Lower leg skin (tissue), 4 donors: ENCODE data around the gene CSF2. TPM values are rescaled to one million over a fixed set of nuclear protein-coding genes. Genes with fewer than 3 reads are reported as not detected.

Experiments
- DNase-seq, 2 donors: peaks; one replicate each; pipeline ENCODE4 v3.0.0-alpha.2; 2019; ENCODE audit warnings: low spot score in 2 of 2
- H3K4me3 ChIP-seq: fragments of 200-600 bp; sonication (generic); 2 replicates; pipeline ENCODE4 v1.5.1; 2017; ENCODE audit warnings: mild to moderate bottlenecking, low read depth; ENCODE audit not compliant: poor library complexity, severe bottlenecking
- CTCF ChIP-seq, 3 donors: fragments of 450-650 bp; IDR thresholded peaks; one replicate each; pipeline ENCODE4 v1.5.1; 2016; ENCODE audit warnings: antibody characterized with exemption in 3 of 3, mild to moderate bottlenecking in 3 of 3, moderate library complexity in 2 of 3
- POLR2A ChIP-seq, 2 donors: fragments of 450-650 bp; IDR thresholded peaks; one replicate each; pipeline ENCODE4 v1.6.1; 2016 to 2017; ENCODE audit warnings: antibody characterized with exemption in 2 of 2, mild to moderate bottlenecking in 1 of 2, moderate library complexity in 1 of 2
- WGBS, 2 donors: methylation state at CpG; one replicate each; pipeline ENCODE4 v1.1.5; 2018; 5-methylcytosine and 5-hydroxymethylcytosine counted together
- intact Hi-C: fragments of 100-400 bp; cut with DNase I; formaldehyde crosslinking; loops from one replicate; pipeline ENCODE4 v1.15.0; 2023; ENCODE audit warnings: low total_unique reads
- total RNA-seq, 4 donors: library from RNA; depleted of rRNA; stranded (reverse); fragments of >200 nt; gene quantifications; one replicate each; pipeline ENCODE4 v1.1.0, GENCODE V29; 2016

The CSF2 gene
- total RNA-seq, 4 donors from 2014 or later: not detected

GRCh38 chr5:132058646-132059042 lies 14.9 kb upstream of the CSF2 start:
- peak in 1 of 2 donors; percentile 52 for DNase-seq
- intact Hi-C loops: no loop called here
- TF ChIP-seq CTCF (IDR thresholded peaks at IDR 0.05) (no peak), POLR2A (IDR thresholded peaks at IDR 0.05) (no peak)
- WGBS, 2 donors: 87% methylated on average over 6 to 7 of the region's 7 CpGs
- no peak overlapping the region for H3K4me3 ChIP-seq

DNA sequence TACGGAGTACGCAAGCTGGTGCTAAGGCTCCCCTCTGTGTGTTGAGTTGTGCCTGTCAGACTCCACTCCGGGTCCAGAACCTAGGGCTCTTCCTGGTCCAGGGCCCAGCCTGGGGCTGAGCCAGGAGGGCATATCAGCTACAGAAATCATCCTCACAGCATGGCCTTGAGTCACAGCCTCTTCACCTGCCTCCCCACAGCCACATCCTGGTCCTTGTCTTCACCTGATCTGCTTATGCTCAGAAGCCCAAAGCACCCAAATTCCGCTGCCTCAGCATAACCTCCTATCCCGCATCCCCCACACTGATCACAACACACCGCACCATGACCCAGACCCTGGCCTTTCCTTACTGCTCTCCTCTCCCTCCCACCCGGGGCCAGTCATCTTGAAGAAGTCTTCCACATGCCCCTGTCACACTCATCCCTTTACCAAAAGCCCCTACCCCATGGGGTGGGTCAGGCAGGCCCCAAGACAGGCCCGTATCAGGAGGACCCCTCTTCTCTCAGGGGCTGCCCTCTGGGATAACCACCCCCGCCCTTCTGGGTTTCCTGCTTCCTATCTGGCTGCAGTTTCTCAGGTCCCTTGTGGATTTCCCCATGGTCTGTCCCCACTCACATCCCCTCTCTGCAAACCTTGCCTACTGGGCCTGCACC lies 14.4 kb upstream of the CSF2 start:
- intact Hi-C loops: no loop called here
- WGBS, 2 donors: 86 to 88% methylated on average over 8 to 9 of the region's 9 CpGs
- no peak overlapping the region for H3K4me3 ChIP-seq
- TF ChIP-seq POLR2A (IDR thresholded peaks at IDR 0.05): no peak
- peak; percentile 11 to 83 for DNase-seq

GRCh38 chr5:132059696-132060500 lies 13.7 kb upstream of the CSF2 start:
- H3K4me3 ChIP-seq: no peak overlapping the region
- intact Hi-C loops: loop anchor here (10.0 kb wide), 1 partner anchor 305 kb away; the partner anchor contains the start of gene SLC22A5
- peak in 1 of 2 donors; percentile 68 for DNase-seq
- 89% methylated on average over 13 of the region's 13 CpGs for WGBS, 2 donors
- TF ChIP-seq POLR2A (IDR thresholded peaks at IDR 0.05) (no peak), CTCF (IDR thresholded peaks at IDR 0.05) (no peak)

DNA sequence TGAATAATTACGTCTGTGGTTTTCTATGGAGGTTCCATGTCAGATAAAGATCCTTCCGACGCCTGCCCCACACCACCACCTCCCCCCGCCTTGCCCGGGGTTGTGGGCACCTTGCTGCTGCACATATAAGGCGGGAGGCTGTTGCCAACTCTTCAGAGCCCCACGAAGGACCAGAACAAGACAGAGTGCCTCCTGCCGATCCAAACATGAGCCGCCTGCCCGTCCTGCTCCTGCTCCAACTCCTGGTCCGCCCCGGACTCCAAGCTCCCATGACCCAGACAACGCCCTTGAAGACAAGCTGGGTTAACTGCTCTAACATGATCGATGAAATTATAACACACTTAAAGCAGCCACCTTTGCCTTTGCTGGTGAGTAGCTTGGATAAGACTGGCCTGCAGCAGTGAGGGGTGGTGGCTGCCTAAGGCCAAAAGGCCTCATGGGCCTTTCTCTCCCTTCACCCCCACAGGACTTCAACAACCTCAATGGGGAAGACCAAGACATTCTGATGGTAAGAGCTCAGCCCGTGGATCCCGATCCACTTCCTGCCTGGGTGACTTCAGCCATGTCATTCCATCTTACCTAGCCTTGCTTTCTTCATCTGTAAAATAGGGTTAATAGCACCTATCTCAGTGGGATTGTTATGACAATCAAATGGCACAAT lies 13.0 kb upstream of the CSF2 start, which contains the start of gene IL3:
IL3 (plus strand) TSS at position 155 of the 661 bp plus-strand sequence; CDS start at position 207, 52 bp downstream.
- peak in 1 of 2 donors; percentile 75 for DNase-seq
- no peak for TF ChIP-seq CTCF (IDR thresholded peaks at IDR 0.05)
- TF ChIP-seq POLR2A (IDR thresholded peaks at IDR 0.05): no peak
- intact Hi-C loops: loop anchor here (10.0 kb wide), 1 partner anchor 304 kb away; the partner anchor contains the start of gene SLC22A5
- WGBS, 2 donors: 90 to 91% methylated on average over 16 of the region's 16 CpGs
- H3K4me3 ChIP-seq: no peak within 1 kb of the TSS

DNA sequence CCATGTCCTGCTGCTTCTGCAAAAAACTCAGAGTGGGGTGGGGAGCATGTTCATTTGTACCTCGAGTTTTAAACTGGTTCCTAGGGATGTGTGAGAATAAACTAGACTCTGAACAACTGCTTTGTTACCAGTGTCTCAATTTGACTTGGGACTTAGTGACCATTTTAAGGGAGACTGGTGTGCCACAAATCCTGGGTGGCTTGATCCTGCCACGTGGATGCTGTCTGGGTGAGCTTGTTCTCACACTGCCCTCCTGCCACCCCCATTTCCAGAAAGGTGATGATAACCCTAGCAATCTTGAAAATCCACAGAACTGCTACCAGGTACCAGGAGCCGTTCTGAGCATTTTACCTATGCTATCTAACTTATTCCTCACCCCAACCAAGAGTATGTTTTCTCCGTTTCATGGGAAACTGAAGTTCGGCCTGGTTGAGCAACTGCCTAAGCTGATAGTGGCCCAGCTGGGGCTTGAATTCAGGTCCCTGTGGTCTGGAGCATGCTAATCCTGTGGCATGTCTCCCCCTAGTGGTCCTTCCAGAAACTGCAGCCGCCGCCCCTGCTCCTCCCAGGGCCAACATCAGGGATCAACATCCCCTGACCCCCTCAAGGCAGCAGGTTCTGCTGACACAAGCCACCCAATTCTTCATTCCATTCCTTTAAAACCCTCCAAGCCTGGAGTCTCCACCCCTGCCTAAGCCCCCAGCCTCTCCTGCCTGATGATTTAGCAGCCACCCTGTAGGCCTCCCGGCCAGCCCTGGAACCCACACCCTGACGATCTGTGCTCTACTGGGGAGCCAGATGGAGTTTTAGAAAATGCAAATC lies 10.3 kb upstream of the CSF2 start:
- 45 to 46% methylated on average over 9 of the region's 9 CpGs for WGBS, 2 donors
- no peak for TF ChIP-seq POLR2A (IDR thresholded peaks at IDR 0.05)
- peak in 1 of 3 donors; percentile 84 for TF ChIP-seq CTCF (IDR thresholded peaks at IDR 0.05)
- intact Hi-C loops: loop anchor here (10.0 kb wide), 1 partner anchor 302 kb away; the partner anchor contains the start of gene SLC22A5
- H3K4me3 ChIP-seq: no peak overlapping the region
- peak; percentile 51 to 92 for DNase-seq
